HAP-1 (cell line): Measurements from ENCODE around the gene MYO9B.
"Not testable (repeated sequence)": the region's sequence is repeated elsewhere in the genome, so short reads cannot be mapped to it uniquely, and the experiment has no call there.

Experiments
- DNase-seq, 2 experiments: peaks; one replicate each; pipeline ENCODE4 v3.0.0-alpha.2; 2016 to 2020; ENCODE audit warnings: low spot score in 2 of 2
- H3K27me3 ChIP-seq: fragments of 250-450 bp; sonication (Bioruptor Pico); 2 replicates; pipeline ENCODE4 v1.5.1; 2020; ENCODE audit warnings: low read depth, mild to moderate bottlenecking, moderate library complexity
- H3K36me3 ChIP-seq: fragments of 250-450 bp; sonication (Bioruptor Pico); replicated peaks from 2 replicates; pipeline ENCODE4 v1.5.1; 2020; ENCODE audit warnings: mild to moderate bottlenecking
- H3K4me1 ChIP-seq: fragments of 250-450 bp; sonication (Bioruptor Pico); 2 replicates; pipeline ENCODE4 v1.5.1; 2020; ENCODE audit warnings: mild to moderate bottlenecking
- H3K4me3 ChIP-seq: fragments of 250-450 bp; sonication (Bioruptor Pico); 2 replicates; pipeline ENCODE4 v1.5.1; 2020; ENCODE audit warnings: mild to moderate bottlenecking, moderate library complexity
- H3K9me3 ChIP-seq: fragments of 250-450 bp; sonication (Bioruptor Pico); 2 replicates; pipeline ENCODE4 v1.5.1; 2020; ENCODE audit warnings: mild to moderate bottlenecking, moderate library complexity
- in situ Hi-C: fragments of 300-500 bp; cut with MboI; formaldehyde crosslinking; loops from 3 replicates; pipeline ENCODE4 v1.14.3; 2020; ENCODE audit warnings: low sequenced_read_pairs, inconsistent platforms, mixed read lengths

Gene MYO9B

GRCh38 chr19:17163652-17164051 is 88.1 kb downstream of the MYO9B start:
- Histone ChIP-seq H3K36me3 (peaks cover 40% of the 10 kb centered on the region), H3K4me1 (no peaks in the 10 kb centered on the region), H3K9me3 (peaks cover 2% of the 10 kb centered on the region; the same call in 1 of the 2 replicates), H3K27me3 (no peaks in the 10 kb centered on the region), H3K4me3 (no peak overlapping the region)
- in situ Hi-C loops, result no loop called here
- no peak for DNase-seq

- Histone ChIP-seq H3K4me3 (no peak overlapping the region), H3K4me1 (no peaks in the 10 kb centered on the region), H3K9me3 (peaks cover 2% of the 10 kb centered on the region; the same call in 1 of the 2 replicates), H3K36me3 (peaks cover 39% of the 10 kb centered on the region), H3K27me3 (no peaks in the 10 kb centered on the region)
- in situ Hi-C loops, result no loop called here
- DNase-seq, result no peak
Observed at GRCh38 chr19:17164639-17165038, 89.1 kb downstream of the MYO9B start.

GRCh38 chr19:17165715-17166114 is 90.1 kb downstream of the MYO9B start:
- Histone ChIP-seq H3K27me3 (no peaks in the 10 kb centered on the region), H3K36me3 (peaks cover 38% of the 10 kb centered on the region), H3K9me3 (peaks cover 2% of the 10 kb centered on the region; the same call in 1 of the 2 replicates), H3K4me3 (no peak overlapping the region), H3K4me1 (no peaks in the 10 kb centered on the region)
- in situ Hi-C loops, result no loop called here
- no peak for DNase-seq

- Histone ChIP-seq H3K27me3 (no peaks in the 10 kb centered on the region), H3K4me3 (no peak overlapping the region), H3K4me1 (no peaks in the 10 kb centered on the region), H3K36me3 (peaks cover 25% of the 10 kb centered on the region), H3K9me3 (no peaks in the 10 kb centered on the region)
- DNase-seq, result no peak
- in situ Hi-C loops, result no loop called here
Observed at GRCh38 chr19:17170538-17171297, 95.1 kb downstream of the MYO9B start.

- Histone ChIP-seq H3K4me3 (no peak overlapping the region), H3K9me3 (no peaks in the 10 kb centered on the region), H3K4me1 (no peaks in the 10 kb centered on the region), H3K27me3 (no peaks in the 10 kb centered on the region), H3K36me3 (peaks cover 24% of the 10 kb centered on the region)
- in situ Hi-C loops, result no loop called here
- DNase-seq, result no peak
Observed at GRCh38 chr19:17171874-17172273, 96.3 kb downstream of the MYO9B start.

GRCh38 chr19:17172624-17173345 is 97.2 kb downstream of the MYO9B start:
- no peaks in the 10 kb centered on the region for H3K4me1 ChIP-seq
- H3K4me3 ChIP-seq, result no peak overlapping the region
- no peaks in the 10 kb centered on the region for H3K27me3 ChIP-seq
- in situ Hi-C loops, result no loop called here
- no peak for DNase-seq
- no peaks in the 10 kb centered on the region for H3K9me3 ChIP-seq
- H3K36me3 ChIP-seq, result peaks cover 24% of the 10 kb centered on the region

- in situ Hi-C loops, result no loop called here
- H3K9me3 ChIP-seq, result no peaks in the 10 kb centered on the region
Observed at GRCh38 chr19:17178291-17178690, 102.7 kb downstream of the MYO9B start.

GRCh38 chr19:17180997-17181702 is 105.6 kb downstream of the MYO9B start:
- no peak for DNase-seq
- H3K36me3 ChIP-seq, result peaks cover 4% of the 10 kb centered on the region; the same call in 1 of the 2 replicates
- in situ Hi-C loops, result no loop called here

More at GRCh38 chr19:17178291-17178690, 102.7 kb downstream of the MYO9B start:
- H3K4me3 ChIP-seq, result no peak overlapping the region
- DNase-seq, result no peak
- H3K4me1 ChIP-seq, result no peaks in the 10 kb centered on the region
- no peaks in the 10 kb centered on the region for H3K27me3 ChIP-seq
- H3K36me3 ChIP-seq, result peaks cover 2% of the 10 kb centered on the region; the same call in 1 of the 2 replicates

GRCh38 chr19:17183271-17183761 is 107.7 kb downstream of the MYO9B start:
- Histone ChIP-seq H3K4me3 (no peak overlapping the region), H3K27me3 (no peaks in the 10 kb centered on the region), H3K36me3 (peaks cover 9% of the 10 kb centered on the region), H3K4me1 (no peaks in the 10 kb centered on the region), H3K9me3 (no peaks in the 10 kb centered on the region)
- no peak for DNase-seq
- in situ Hi-C loops, result no loop called here

More at GRCh38 chr19:17180997-17181702, 105.6 kb downstream of the MYO9B start:
- H3K4me1 ChIP-seq, result no peaks in the 10 kb centered on the region
- no peaks in the 10 kb centered on the region for H3K9me3 ChIP-seq
- H3K4me3 ChIP-seq, result no peak overlapping the region
- H3K27me3 ChIP-seq, result no peaks in the 10 kb centered on the region

- Histone ChIP-seq H3K27me3 (no peaks in the 10 kb centered on the region), H3K4me3 (no peak overlapping the region), H3K9me3 (no peaks in the 10 kb centered on the region), H3K36me3 (peaks cover 9% of the 10 kb centered on the region), H3K4me1 (no peaks in the 10 kb centered on the region)
- in situ Hi-C loops, result no loop called here
- DNase-seq, result no peak
Observed at GRCh38 chr19:17183858-17184321, 108.3 kb downstream of the MYO9B start.

GRCh38 chr19:17184371-17184841 is 108.8 kb downstream of the MYO9B start:
- no peak for DNase-seq
- H3K4me3 ChIP-seq, result no peak overlapping the region
- no peaks in the 10 kb centered on the region for H3K9me3 ChIP-seq
- H3K36me3 ChIP-seq, result peaks cover 9% of the 10 kb centered on the region
- in situ Hi-C loops, result no loop called here
- H3K4me1 ChIP-seq, result no peaks in the 10 kb centered on the region
- H3K27me3 ChIP-seq, result no peaks in the 10 kb centered on the region

GRCh38 chr19:17185590-17185989 is 110.0 kb downstream of the MYO9B start:
- peaks cover 9% of the 10 kb centered on the region for H3K36me3 ChIP-seq
- in situ Hi-C loops, result no loop called here

GRCh38 chr19:17191736-17192135 is 116.2 kb downstream of the MYO9B start:
- DNase-seq, H3K4me1 ChIP-seq, in situ Hi-C loops, H3K27me3 ChIP-seq, H3K4me3 ChIP-seq, H3K9me3 ChIP-seq: not testable (repeated sequence)
- peaks cover 33% of the 10 kb centered on the region for H3K36me3 ChIP-seq

More at GRCh38 chr19:17185590-17185989, 110.0 kb downstream of the MYO9B start:
- Histone ChIP-seq H3K27me3 (no peaks in the 10 kb centered on the region), H3K9me3 (no peaks in the 10 kb centered on the region), H3K4me3 (no peak overlapping the region), H3K4me1 (no peaks in the 10 kb centered on the region)
- DNase-seq, result no peak
